ENCODE data around the gene IER3IP1. TPM values are rescaled to one million over a fixed set of nuclear protein-coding genes. Genes with fewer than 3 reads are reported as not detected.
A peak's percentile ranks its signal among the peaks of the same experiment; 100 is the strongest.

Gene IER3IP1
- total RNA-seq, 1 donor from 2014 or later, result 15.2 TPM

DNA sequence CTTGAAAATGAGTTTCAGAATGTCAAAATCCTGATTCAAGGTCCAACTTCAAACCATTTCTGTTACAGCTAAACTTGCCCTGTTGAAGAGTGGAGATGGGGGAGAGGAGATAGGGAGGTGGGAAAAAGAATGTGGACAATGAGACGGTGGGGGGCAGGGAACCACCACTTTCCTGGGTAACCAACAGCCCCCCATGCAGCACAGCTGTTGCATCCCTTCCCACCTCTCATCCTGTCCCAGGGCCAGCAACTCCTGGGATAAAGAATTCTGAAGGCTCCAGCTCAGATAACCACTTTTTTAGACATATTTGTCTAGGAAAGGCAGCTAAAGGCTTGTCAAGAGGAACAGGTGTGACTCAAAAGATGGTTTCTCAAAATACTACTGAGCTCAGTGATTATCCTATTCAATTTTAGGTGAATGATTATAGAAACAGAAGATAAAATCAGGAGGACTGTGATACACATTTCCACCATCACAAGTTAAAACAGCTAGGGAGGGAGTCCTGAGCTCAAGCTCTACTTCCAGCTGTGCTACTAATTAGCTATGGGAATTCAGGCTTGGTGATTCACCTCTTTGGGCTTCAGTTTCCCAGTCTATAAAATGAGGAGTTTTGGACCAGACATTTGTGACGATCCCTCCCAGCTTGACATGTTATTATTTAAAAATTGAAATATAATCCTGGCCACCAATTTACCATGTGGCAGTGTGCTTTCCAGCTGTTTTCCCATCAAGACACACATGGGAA is 62.2 kb downstream of the IER3IP1 start:
- Histone ChIP-seq H3K4me2 (ENCODE audit: low read length) (no peak overlapping the region), H3K9ac (ENCODE audit: low read length) (no peak overlapping the region), H3K36me3 (ENCODE audit: insufficient read depth, low read length) (peaks cover 8% of the 10 kb centered on the region), H2AFZ (ENCODE audit: low read depth, low read length) (no peak overlapping the region), H3K27ac (ENCODE audit: low read depth, low read length) (no peak overlapping the region), H3K79me2 (ENCODE audit: insufficient read depth, low read length) (no peaks in the 10 kb centered on the region), H3K4me3 (ENCODE audit: insufficient read depth, low read depth, low read length) (no peak overlapping the region), H3K27me3 (ENCODE audit: insufficient read depth, low read length) (no peaks in the 10 kb centered on the region), H4K20me1 (ENCODE audit: insufficient read depth, low read length) (peaks cover 6% of the 10 kb centered on the region), H3K4me1 (ENCODE audit: insufficient read depth, low read length) (no peaks in the 10 kb centered on the region), H3K9me3 (ENCODE audit: insufficient read depth, low read depth, low read length) (no peaks in the 10 kb centered on the region)
- FAIRE-seq, result no peak
- DNase-seq (ENCODE audit: low read depth), result peak; percentile 18
- Mint-ChIP-seq H3K4me3 (ENCODE audit: unreplicated experiment) (no peak overlapping the region), H3K4me1 (ENCODE audit: low read depth, unreplicated experiment) (peaks cover 13% of the 10 kb centered on the region), H3K27ac (ENCODE audit: unreplicated experiment) (peak overlapping the region; percentile 7), H3K27me3 (ENCODE audit: low read depth, unreplicated experiment) (no peaks in the 10 kb centered on the region), H3K9me3 (ENCODE audit: unreplicated experiment) (no peaks in the 10 kb centered on the region), H3K36me3 (ENCODE audit: low read depth, unreplicated experiment) (peaks cover 15% of the 10 kb centered on the region)
- TF ChIP-seq, protein P1, sequence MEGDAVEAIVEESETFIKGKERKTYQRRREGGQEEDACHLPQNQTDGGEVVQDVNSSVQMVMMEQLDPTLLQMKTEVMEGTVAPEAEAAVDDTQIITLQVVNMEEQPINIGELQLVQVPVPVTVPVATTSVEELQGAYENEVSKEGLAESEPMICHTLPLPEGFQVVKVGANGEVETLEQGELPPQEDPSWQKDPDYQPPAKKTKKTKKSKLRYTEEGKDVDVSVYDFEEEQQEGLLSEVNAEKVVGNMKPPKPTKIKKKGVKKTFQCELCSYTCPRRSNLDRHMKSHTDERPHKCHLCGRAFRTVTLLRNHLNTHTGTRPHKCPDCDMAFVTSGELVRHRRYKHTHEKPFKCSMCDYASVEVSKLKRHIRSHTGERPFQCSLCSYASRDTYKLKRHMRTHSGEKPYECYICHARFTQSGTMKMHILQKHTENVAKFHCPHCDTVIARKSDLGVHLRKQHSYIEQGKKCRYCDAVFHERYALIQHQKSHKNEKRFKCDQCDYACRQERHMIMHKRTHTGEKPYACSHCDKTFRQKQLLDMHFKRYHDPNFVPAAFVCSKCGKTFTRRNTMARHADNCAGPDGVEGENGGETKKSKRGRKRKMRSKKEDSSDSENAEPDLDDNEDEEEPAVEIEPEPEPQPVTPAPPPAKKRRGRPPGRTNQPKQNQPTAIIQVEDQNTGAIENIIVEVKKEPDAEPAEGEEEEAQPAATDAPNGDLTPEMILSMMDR (IDR thresholded peaks at IDR 0.05; ENCODE audit: insufficient read depth, low read depth, low read length), result no peak
- no peak for TF ChIP-seq EZH2 (IDR thresholded peaks at IDR 0.05; ENCODE audit: insufficient read depth, low read length)

DNA sequence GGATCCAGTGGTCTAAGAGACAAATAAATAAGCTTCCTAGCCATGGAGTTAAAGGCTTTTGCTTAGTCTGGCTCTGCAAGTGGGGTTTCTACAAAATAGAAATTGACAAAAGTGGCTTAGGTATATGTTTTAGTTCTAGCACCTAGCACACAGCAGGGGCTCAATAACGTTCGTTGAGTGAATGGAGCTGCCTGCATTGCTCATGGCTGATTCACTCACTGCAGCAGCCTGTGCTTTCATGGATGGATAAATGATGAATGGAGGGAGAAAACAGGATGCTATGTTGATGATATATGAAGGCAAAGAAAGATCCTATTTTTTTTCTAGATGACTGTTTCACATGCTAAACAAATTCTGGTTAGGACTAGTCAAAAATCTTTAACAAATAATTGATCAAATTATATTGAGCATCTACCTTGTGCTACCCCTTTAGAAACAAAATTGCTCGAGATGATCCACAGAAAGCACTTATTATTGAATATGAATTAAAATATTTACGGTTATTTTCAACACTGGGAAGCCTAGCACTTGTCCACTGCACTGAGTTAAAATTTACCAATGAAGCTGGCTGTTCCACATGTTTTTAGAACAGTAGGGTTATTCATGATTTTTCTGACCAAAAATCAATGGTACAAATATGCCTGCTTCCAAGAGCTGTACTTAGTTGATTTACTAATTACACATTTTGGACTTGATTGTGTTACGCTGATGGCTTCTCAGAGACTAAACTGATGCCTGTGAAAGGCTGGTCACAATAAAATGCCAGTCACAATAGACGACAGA is 65.5 kb downstream of the IER3IP1 start:
- Mint-ChIP-seq H3K9me3 (ENCODE audit: unreplicated experiment) (no peaks in the 10 kb centered on the region), H3K36me3 (ENCODE audit: low read depth, unreplicated experiment) (peaks cover 11% of the 10 kb centered on the region), H3K27ac (ENCODE audit: unreplicated experiment) (no peak overlapping the region), H3K4me3 (ENCODE audit: unreplicated experiment) (no peak overlapping the region), H3K4me1 (ENCODE audit: low read depth, unreplicated experiment) (peaks cover 13% of the 10 kb centered on the region), H3K27me3 (ENCODE audit: low read depth, unreplicated experiment) (no peaks in the 10 kb centered on the region)
- Histone ChIP-seq H3K36me3 (ENCODE audit: insufficient read depth, low read length) (peaks cover 20% of the 10 kb centered on the region), H3K27me3 (ENCODE audit: insufficient read depth, low read length) (no peaks in the 10 kb centered on the region), H3K27ac (ENCODE audit: low read depth, low read length) (no peak overlapping the region), H3K9ac (ENCODE audit: low read length) (no peak overlapping the region), H3K4me3 (ENCODE audit: insufficient read depth, low read depth, low read length) (no peak overlapping the region), H4K20me1 (ENCODE audit: insufficient read depth, low read length) (no peaks in the 10 kb centered on the region), H3K9me3 (ENCODE audit: insufficient read depth, low read depth, low read length) (no peaks in the 10 kb centered on the region), H3K4me1 (ENCODE audit: insufficient read depth, low read length) (no peaks in the 10 kb centered on the region), H2AFZ (ENCODE audit: low read depth, low read length) (no peak overlapping the region), H3K79me2 (ENCODE audit: insufficient read depth, low read length) (no peaks in the 10 kb centered on the region), H3K4me2 (ENCODE audit: low read length) (no peak overlapping the region)
- FAIRE-seq (peak; percentile 63), DNase-seq (ENCODE audit: low read depth) (peak; percentile 13)
- TF ChIP-seq, protein P1 (IDR thresholded peaks at IDR 0.05; ENCODE audit: insufficient read depth, low read depth, low read length), result no peak
- no peak for TF ChIP-seq EZH2 (IDR thresholded peaks at IDR 0.05; ENCODE audit: insufficient read depth, low read length)

All from astrocyte (in vitro differentiated cells and primary cell).